Measurements from ENCODE around the gene TAOK2. TPM values are rescaled to one million over a fixed set of nuclear protein-coding genes. Genes with fewer than 3 reads are reported as not detected.

TAOK2 gene
- total RNA-seq, 1 experiment from 2014 or later: 56.7 TPM

DNA sequence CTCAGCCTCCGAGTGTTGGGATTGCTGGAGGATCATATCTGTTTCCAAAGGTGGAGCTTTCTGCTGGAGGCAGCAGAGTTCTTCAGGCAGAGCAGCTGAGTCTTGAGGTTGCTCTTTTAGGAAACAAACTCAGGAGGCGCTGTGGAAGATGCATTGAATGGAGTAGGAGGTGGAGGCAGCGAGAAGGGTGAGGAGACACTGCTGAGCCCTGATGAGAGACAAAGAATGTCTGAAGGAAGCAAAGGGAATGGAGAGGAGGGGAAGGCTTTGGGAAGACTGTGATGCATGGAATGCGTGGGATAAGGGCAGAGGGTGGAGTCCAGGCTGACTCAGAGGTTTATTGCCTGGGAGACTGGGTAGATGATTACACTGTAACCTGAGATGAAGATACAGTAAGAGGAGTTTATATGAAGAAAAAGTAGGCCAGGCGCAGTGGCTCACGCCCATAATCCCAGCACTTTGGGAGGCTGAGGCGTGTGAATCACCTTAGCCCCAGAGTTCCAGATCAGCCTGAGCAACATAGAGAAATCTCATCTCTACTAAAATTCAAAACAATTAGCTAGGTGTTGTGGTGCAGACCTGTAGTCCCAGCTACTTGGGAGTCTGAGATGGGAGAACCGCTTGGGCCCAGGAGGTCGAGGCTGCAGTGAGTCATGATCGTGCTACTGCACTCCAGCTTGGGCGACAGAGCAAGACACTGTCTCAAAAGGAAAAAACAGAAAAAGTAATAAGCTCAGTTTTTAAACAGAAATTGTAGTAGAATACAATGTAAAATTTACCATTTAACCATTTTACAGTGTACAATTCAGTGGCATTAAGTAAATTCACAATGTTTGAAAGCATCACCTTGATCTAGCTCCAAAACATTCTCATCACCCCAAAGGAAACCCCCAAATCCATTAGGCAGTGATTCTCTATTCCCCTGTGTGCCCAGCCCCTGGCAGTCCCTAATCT is 29.5 kb upstream of the TAOK2 start:
- H2AFZ ChIP-seq (ENCODE audit: low read depth, low read length, poor library complexity, severe bottlenecking): peak overlapping the region; percentile 1
- H3K4me1 ChIP-seq (ENCODE audit: control insufficient read depth in 1 of 2, insufficient read depth in 2 of 2, low read length in 2 of 2): peaks cover 31 to 41% of the 10 kb centered on the region in 2 experiments
- H4K20me1 ChIP-seq (ENCODE audit: insufficient read depth): no peaks in the 10 kb centered on the region
- RAD21 ChIA-PET (ENCODE audit: low non-redundant PET in 1 of 2, low total read pairs in 2 of 2, uncharacterized antibody in 2 of 2, unreplicated experiment in 2 of 2): interaction anchor here (0.6 to 1.2 kb wide), 3 partner anchors 18 to 29 kb away, joined by 3 to 4 read pairs (median 3); partner anchors contain the start of genes TAOK2 (in 2 of the 2) and KCTD13 (in 1 of the 2)
- H3K79me2 ChIP-seq (ENCODE audit: insufficient read depth, low read length): no peaks in the 10 kb centered on the region
- POLR2A ChIA-PET: interaction anchor here (1.2 to 3.0 kb wide), 7 partner anchors 17 to 71 kb away, joined by 3 to 22 read pairs (median 6); partner anchors contain the start of genes ASPHD1, KCTD13, SEZ6L2 and TAOK2
- H3K9me2 ChIP-seq (ENCODE audit: insufficient read depth): no peaks in the 10 kb centered on the region
- TSS peak; percentile 81 for BruUV-seq (replicated peaks)
- no peaks in the 10 kb centered on the region for H3K36me3 ChIP-seq (ENCODE audit: control insufficient read depth in 1 of 2, insufficient read depth in 2 of 2, low read length in 2 of 2)
- H3K9ac ChIP-seq (ENCODE audit: low read length): peak overlapping the region; percentile 61
- CTCF ChIA-PET: interaction anchor here (0.9 to 1.7 kb wide), 9 partner anchors 10 to 243 kb away, joined by 3 to 7 read pairs (median 3); partner anchors contain the start of genes PAGR1 and TMEM219
- H3K4me3 ChIP-seq (replicated peaks in 1 of 2; ENCODE audit: low read depth in 1 of 2, low read length in 2 of 2): peak overlapping the region; percentile 21 to 41
- no peaks in the 10 kb centered on the region for H3K9me3 ChIP-seq (ENCODE audit: control insufficient read depth in 1 of 2, insufficient read depth in 1 of 2, low read depth in 1 of 2, low read length in 2 of 2)
- peak; percentile 98 for DNase-seq (ENCODE audit: low read depth, low spot score)
- intact Hi-C loops (cut with micrococcal nuclease): loop anchor here (1.0 kb wide), 1 partner anchor 29 kb away; the partner anchor contains the start of gene TAOK2
- peak overlapping the region; percentile 93 for H3K27ac ChIP-seq (ENCODE audit: low read depth, low read length)
- no peaks in the 10 kb centered on the region for H3K27me3 ChIP-seq (ENCODE audit: insufficient read depth, low read length)
- H3K4me2 ChIP-seq (ENCODE audit: low read length): peak overlapping the region; percentile 91
- ATAC-seq: peak; percentile 96
- TF ChIP-seq, protein P1, sequence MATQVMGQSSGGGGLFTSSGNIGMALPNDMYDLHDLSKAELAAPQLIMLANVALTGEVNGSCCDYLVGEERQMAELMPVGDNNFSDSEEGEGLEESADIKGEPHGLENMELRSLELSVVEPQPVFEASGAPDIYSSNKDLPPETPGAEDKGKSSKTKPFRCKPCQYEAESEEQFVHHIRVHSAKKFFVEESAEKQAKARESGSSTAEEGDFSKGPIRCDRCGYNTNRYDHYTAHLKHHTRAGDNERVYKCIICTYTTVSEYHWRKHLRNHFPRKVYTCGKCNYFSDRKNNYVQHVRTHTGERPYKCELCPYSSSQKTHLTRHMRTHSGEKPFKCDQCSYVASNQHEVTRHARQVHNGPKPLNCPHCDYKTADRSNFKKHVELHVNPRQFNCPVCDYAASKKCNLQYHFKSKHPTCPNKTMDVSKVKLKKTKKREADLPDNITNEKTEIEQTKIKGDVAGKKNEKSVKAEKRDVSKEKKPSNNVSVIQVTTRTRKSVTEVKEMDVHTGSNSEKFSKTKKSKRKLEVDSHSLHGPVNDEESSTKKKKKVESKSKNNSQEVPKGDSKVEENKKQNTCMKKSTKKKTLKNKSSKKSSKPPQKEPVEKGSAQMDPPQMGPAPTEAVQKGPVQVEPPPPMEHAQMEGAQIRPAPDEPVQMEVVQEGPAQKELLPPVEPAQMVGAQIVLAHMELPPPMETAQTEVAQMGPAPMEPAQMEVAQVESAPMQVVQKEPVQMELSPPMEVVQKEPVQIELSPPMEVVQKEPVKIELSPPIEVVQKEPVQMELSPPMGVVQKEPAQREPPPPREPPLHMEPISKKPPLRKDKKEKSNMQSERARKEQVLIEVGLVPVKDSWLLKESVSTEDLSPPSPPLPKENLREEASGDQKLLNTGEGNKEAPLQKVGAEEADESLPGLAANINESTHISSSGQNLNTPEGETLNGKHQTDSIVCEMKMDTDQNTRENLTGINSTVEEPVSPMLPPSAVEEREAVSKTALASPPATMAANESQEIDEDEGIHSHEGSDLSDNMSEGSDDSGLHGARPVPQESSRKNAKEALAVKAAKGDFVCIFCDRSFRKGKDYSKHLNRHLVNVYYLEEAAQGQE (IDR thresholded peaks at IDR 0.05; ENCODE audit: low read depth): no peak
- TF ChIP-seq RAD21 (IDR thresholded peaks at IDR 0.05; ENCODE audit: low read depth): peak; percentile 55
- peak; percentile 38; the same call in 1 of the 2 replicates for TF ChIP-seq CEBPB (IDR thresholded peaks at IDR 0.05; ENCODE audit: low read depth)
- peak; percentile 67 for TF ChIP-seq FOSL1 (IDR thresholded peaks at IDR 0.05; ENCODE audit: low read depth)
- peak; percentile 94 for TF ChIP-seq EGR1 (IDR thresholded peaks at IDR 0.05; ENCODE audit: low read depth)
- TF ChIP-seq YY1 (IDR thresholded peaks at IDR 0.05; ENCODE audit: extremely low read depth, insufficient replicate concordance, low read depth, low read length): peak; percentile 22
- peak; percentile 19 for TF ChIP-seq POLR2A (IDR thresholded peaks at IDR 0.05; ENCODE audit: borderline replicate concordance, extremely low read depth, insufficient read depth, insufficient read length)
- TF ChIP-seq SIN3A (IDR thresholded peaks at IDR 0.05; ENCODE audit: low read depth): peak; percentile 87
- peak; percentile 81 for TF ChIP-seq POLR2AphosphoS5 (IDR thresholded peaks at IDR 0.05; ENCODE audit: low read depth, low read length)
- TF ChIP-seq ZBTB33 (IDR thresholded peaks at IDR 0.05; ENCODE audit: extremely low read depth, insufficient replicate concordance, low read length): peak; percentile 31
- TF ChIP-seq CBX3 (IDR thresholded peaks at IDR 0.05; ENCODE audit: low read depth): peak; percentile 79; the same call in 1 of the 2 replicates
- peak; percentile 78 for TF ChIP-seq JUND (IDR thresholded peaks at IDR 0.05)
- no peak for TF ChIP-seq ATF3 (IDR thresholded peaks at IDR 0.05)
- TF ChIP-seq ZNF274 (IDR thresholded peaks at IDR 0.05; ENCODE audit: low read depth, low read length): no peak
- peak; percentile 51; the same call in 1 of the 2 replicates for TF ChIP-seq SRF (IDR thresholded peaks at IDR 0.05; ENCODE audit: low read depth)
- TF ChIP-seq, protein P2, sequence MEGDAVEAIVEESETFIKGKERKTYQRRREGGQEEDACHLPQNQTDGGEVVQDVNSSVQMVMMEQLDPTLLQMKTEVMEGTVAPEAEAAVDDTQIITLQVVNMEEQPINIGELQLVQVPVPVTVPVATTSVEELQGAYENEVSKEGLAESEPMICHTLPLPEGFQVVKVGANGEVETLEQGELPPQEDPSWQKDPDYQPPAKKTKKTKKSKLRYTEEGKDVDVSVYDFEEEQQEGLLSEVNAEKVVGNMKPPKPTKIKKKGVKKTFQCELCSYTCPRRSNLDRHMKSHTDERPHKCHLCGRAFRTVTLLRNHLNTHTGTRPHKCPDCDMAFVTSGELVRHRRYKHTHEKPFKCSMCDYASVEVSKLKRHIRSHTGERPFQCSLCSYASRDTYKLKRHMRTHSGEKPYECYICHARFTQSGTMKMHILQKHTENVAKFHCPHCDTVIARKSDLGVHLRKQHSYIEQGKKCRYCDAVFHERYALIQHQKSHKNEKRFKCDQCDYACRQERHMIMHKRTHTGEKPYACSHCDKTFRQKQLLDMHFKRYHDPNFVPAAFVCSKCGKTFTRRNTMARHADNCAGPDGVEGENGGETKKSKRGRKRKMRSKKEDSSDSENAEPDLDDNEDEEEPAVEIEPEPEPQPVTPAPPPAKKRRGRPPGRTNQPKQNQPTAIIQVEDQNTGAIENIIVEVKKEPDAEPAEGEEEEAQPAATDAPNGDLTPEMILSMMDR (IDR thresholded peaks at IDR 0.05 in 2 of 3, conservative IDR thresholded peaks at IDR 0.05 in 1 of 3; ENCODE audit: borderline replicate concordance in 1 of 3, insufficient read depth in 1 of 3, low read depth in 2 of 3, low read length in 2 of 3): peak; percentile 40 to 66 (median 42); a peak in 5 of 6 replicates
- TF ChIP-seq SP1 (IDR thresholded peaks at IDR 0.05; ENCODE audit: low read depth): peak; percentile 95
